Body of pancreas (tissue), 4 donors: ENCODE data around the gene HOXA3. TPM values are rescaled to one million over a fixed set of nuclear protein-coding genes. Genes with fewer than 3 reads are reported as not detected.

Experiments used
- ATAC-seq: fragments of 150-250 bp; one replicate; pipeline ENCODE4 v1.9.1; 2016
- DNase-seq, 4 donors: peaks; one replicate each; pipeline ENCODE4 v3.0.0-alpha.2; 2019
- H3K27ac ChIP-seq, 4 donors: fragments of 200-600 bp; sonication (generic); 1 replicate in 3 of 4; 2 replicates in 1 of 4; pipeline versions ENCODE4 v1.5.1 to v1.6.1; 2016 to 2019; ENCODE audit warnings: mild to moderate bottlenecking in 1 of 4, mixed read lengths in 1 of 4, moderate library complexity in 1 of 4
- H3K27me3 ChIP-seq, 2 donors: fragments of 200-600 bp; sonication (generic); one replicate each; pipeline ENCODE4 v1.6.0; 2016; ENCODE audit warnings: mild to moderate bottlenecking in 1 of 2
- H3K36me3 ChIP-seq, 2 donors: fragments of 200-600 bp; sonication (generic); replicated peaks in 1 of 2; 2 replicates each; pipeline ENCODE4 v1.5.1; 2016; ENCODE audit warnings: low read depth in 2 of 2; ENCODE audit not compliant: insufficient read depth in 1 of 2
- H3K4me1 ChIP-seq: fragments of 200-600 bp; sonication (generic); one replicate; pipeline ENCODE4 v1.6.0; 2016
- H3K4me3 ChIP-seq, 2 donors: fragments of 200-600 bp; sonication (generic); 1 replicate in 1 of 2; 2 replicates in 1 of 2; pipeline ENCODE4 v1.5.1; 2016 to 2019
- H3K9me3 ChIP-seq, 3 donors: fragments of 200-600 bp; sonication (generic); 1 replicate in 2 of 3; 2 replicates in 1 of 3; pipeline ENCODE4 v1.5.1; 2016
- CTCF ChIP-seq, 7 experiments: fragments of 450-650 bp in 4 of 7; fragments of 200-600 bp in 3 of 7; sonication (generic) in 3 of 7; IDR thresholded peaks; one replicate each; pipeline ENCODE4 v1.5.1; 2016 to 2019; ENCODE audit warnings: antibody characterized with exemption in 7 of 7
- POLR2A ChIP-seq, 3 donors: fragments of 450-650 bp; IDR thresholded peaks; one replicate each; pipeline ENCODE4 v1.6.1; 2016; ENCODE audit warnings: antibody characterized with exemption in 3 of 3, mild to moderate bottlenecking in 2 of 3
- WGBS, 2 donors: methylation state at CpG; one replicate each; pipeline ENCODE4 v1.1.5; 2017; 5-methylcytosine and 5-hydroxymethylcytosine counted together
- intact Hi-C: fragments of 100-400 bp; cut with DNase I; formaldehyde crosslinking; loops from one replicate; pipeline ENCODE4 v1.15.1; 2023
- total RNA-seq, 2 donors: library from RNA; depleted of rRNA; stranded (reverse); fragments of >200 nt; gene quantifications; one replicate each; pipeline ENCODE4 v1.1.0, GENCODE V29; 2016

Gene HOXA3
- total RNA-seq, 2 donors from 2014 or later = 1.6 TPM; not detected in 1

- no peaks in the 10 kb centered on the region for H3K36me3 ChIP-seq
- ATAC-seq (no peak), DNase-seq (peak in 1 of 4 donors; percentile 1)
- intact Hi-C loops = no loop called here
- no peaks in the 10 kb centered on the region for H3K9me3 ChIP-seq
- H3K27ac ChIP-seq = no peak overlapping the region
- TF ChIP-seq POLR2A (IDR thresholded peaks at IDR 0.05) (no peak), CTCF (IDR thresholded peaks at IDR 0.05) (no peak)
- H3K4me1 ChIP-seq = peaks cover 31% of the 10 kb centered on the region
- WGBS, 2 donors = 22 to 24% methylated on average over 20 to 30 of the region's 30 CpGs
- peaks cover 0 to 81% of the 10 kb centered on the region in 2 donors for H3K27me3 ChIP-seq
- no peak overlapping the region for H3K4me3 ChIP-seq
Measured at GRCh38 chr7:27148756-27149641, 3.4 kb downstream of the HOXA3 start.

DNA sequence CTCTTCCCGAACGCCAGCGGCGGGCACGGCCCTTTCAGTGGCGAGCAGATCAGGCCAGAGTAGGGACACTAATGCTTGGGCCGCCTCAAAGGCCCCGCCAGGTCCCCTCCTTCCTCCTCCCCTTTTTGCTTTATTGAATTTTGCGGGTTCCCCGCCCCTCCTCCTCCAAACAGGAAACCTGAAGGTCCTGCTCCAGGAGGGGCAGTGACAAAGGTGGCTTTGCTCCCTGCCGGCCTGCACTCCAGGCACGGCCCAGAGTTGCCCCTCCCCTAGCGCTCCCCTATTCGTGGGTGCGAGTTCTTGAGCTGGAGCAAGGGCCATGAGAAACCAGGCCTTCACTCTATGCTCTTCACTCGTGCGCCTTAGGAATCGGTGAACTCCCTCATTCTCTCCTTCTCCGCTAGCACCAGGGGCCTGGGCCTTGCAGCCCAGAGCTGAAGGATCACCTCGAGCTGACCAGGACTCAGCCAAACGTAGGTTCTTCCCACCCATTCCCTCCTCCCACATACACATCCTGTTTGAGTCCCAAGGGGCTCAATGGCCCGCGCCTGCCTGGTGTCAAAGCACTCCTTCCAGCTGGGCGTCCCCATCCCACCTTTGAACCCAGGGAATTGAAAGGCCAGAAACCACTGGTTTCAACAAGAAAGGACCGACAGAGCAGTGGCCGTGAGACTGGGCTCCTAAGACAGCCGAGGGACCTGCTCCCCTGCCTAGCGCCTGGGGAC is 4.2 kb downstream of the HOXA3 start:
- ATAC-seq (no peak), DNase-seq (peak in 1 of 4 donors; percentile 2)
- WGBS, 2 donors = 10 to 22% methylated on average over 20 to 28 of the region's 28 CpGs
- H3K9me3 ChIP-seq = no peaks in the 10 kb centered on the region
- H3K36me3 ChIP-seq = no peaks in the 10 kb centered on the region
- TF ChIP-seq CTCF (IDR thresholded peaks at IDR 0.05) (no peak), POLR2A (IDR thresholded peaks at IDR 0.05) (no peak)
- intact Hi-C loops = no loop called here
- peaks cover 39% of the 10 kb centered on the region for H3K4me1 ChIP-seq
- no peak overlapping the region for H3K27ac ChIP-seq
- H3K27me3 ChIP-seq = peaks cover 0 to 81% of the 10 kb centered on the region in 2 donors
- no peak overlapping the region for H3K4me3 ChIP-seq

GRCh38 chr7:27147199-27148030 is 5.0 kb downstream of the HOXA3 start, which contains the start of gene HOXA6:
Gene HOXA6, minus strand, starts transcription at chr7:27147774. Its CDS starts 25 bp downstream, at chr7:27147749.
- intact Hi-C loops = no loop called here
- Histone ChIP-seq H3K36me3 (no peaks in the 10 kb centered on the region), H3K4me1 (peaks cover 45% of the 10 kb centered on the region), H3K27me3 (peaks cover 0 to 79% of the 10 kb centered on the region in 2 donors), H3K9me3 (no peaks in the 10 kb centered on the region), H3K27ac (no peak within 1 kb of the TSS), H3K4me3 (no peak within 1 kb of the TSS)
- WGBS, 2 donors = 9 to 11% methylated on average over 45 to 59 of the region's 63 CpGs
- ATAC-seq (no peak), DNase-seq (peak; percentile 49 to 71 (median 58))
- TF ChIP-seq CTCF (IDR thresholded peaks at IDR 0.05) (no peak), POLR2A (IDR thresholded peaks at IDR 0.05) (no peak)

GRCh38 chr7:27146491-27147198 is 5.7 kb downstream of the HOXA3 start:
- no peak for TF ChIP-seq CTCF (IDR thresholded peaks at IDR 0.05)
- TF ChIP-seq POLR2A (IDR thresholded peaks at IDR 0.05) = no peak
- Histone ChIP-seq H3K4me1 (peaks cover 46% of the 10 kb centered on the region), H3K9me3 (no peaks in the 10 kb centered on the region), H3K27ac (no peak overlapping the region), H3K27me3 (peaks cover 0 to 79% of the 10 kb centered on the region in 2 donors), H3K36me3 (no peaks in the 10 kb centered on the region), H3K4me3 (no peak overlapping the region)
- WGBS, 2 donors = 37 to 44% methylated on average over 5 of the region's 5 CpGs
- ATAC-seq (no peak), DNase-seq (no peak)
- intact Hi-C loops = no loop called here
